SU-DHL-6 (cell line): ENCODE measurements around the gene FRMD3.

ENCODE experiments used
- EZH2phosphoT487 ChIP-seq: fragments of 200-600 bp; sonication (generic), shearing (Covaris generic); conservative IDR thresholded peaks from 2 replicates; pipeline ENCODE4 v1.6.1; 2018; ENCODE audit warnings: mild to moderate bottlenecking, antibody characterized with exemption, low read length, moderate library complexity, mixed read lengths
- TF ChIP-seq, protein P1 (sequence below): fragments of 200-600 bp; sonication (generic); IDR thresholded peaks from one replicate; pipeline ENCODE4 v1.5.1; 2017; ENCODE audit warnings: antibody characterized with exemption, mild to moderate bottlenecking, low read length, moderate library complexity; ENCODE audit not compliant: insufficient read depth, poor library complexity, severe bottlenecking

DNA sequence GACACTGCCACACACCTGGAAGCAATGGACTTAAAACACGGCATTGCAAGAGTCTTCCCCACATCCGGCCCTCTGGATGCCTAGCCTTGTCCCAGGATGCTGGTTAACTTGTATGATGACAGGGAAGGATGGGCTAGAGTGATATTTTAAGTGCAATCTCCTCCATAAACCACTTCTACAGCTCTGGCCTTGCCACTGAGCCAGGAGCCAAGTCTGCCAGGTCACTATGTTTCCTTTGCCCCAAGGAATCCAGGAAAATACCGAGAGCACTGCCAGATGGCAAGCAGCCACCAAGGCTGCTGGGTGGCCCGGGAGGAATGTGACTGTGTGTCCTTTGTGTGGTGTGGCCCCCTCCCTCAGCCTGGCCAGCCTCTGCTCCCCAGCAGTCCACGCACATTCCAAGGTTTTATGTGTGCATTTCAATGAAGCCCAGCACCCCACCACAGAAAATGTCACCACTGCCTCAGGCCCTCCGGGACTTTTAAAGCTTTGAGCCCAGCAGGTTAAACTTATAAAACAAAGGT is 106.0 kb downstream of the FRMD3 start:
- TF ChIP-seq, protein P1, sequence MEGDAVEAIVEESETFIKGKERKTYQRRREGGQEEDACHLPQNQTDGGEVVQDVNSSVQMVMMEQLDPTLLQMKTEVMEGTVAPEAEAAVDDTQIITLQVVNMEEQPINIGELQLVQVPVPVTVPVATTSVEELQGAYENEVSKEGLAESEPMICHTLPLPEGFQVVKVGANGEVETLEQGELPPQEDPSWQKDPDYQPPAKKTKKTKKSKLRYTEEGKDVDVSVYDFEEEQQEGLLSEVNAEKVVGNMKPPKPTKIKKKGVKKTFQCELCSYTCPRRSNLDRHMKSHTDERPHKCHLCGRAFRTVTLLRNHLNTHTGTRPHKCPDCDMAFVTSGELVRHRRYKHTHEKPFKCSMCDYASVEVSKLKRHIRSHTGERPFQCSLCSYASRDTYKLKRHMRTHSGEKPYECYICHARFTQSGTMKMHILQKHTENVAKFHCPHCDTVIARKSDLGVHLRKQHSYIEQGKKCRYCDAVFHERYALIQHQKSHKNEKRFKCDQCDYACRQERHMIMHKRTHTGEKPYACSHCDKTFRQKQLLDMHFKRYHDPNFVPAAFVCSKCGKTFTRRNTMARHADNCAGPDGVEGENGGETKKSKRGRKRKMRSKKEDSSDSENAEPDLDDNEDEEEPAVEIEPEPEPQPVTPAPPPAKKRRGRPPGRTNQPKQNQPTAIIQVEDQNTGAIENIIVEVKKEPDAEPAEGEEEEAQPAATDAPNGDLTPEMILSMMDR: no peak
- TF ChIP-seq EZH2phosphoT487: no peak
